Measurements from ENCODE around the gene TMEM156.
"Not testable (repeated sequence)": the region's sequence is repeated elsewhere in the genome, so short reads cannot be mapped to it uniquely, and the experiment has no call there.

The TMEM156 gene

GRCh38 chr4:39043058-39043860 is 11.1 kb upstream of the TMEM156 start:
- no peak for DNase-seq

- DNase-seq = no peak
Observed at GRCh38 chr4:39042366-39042765, 10.2 kb upstream of the TMEM156 start.

DNA sequence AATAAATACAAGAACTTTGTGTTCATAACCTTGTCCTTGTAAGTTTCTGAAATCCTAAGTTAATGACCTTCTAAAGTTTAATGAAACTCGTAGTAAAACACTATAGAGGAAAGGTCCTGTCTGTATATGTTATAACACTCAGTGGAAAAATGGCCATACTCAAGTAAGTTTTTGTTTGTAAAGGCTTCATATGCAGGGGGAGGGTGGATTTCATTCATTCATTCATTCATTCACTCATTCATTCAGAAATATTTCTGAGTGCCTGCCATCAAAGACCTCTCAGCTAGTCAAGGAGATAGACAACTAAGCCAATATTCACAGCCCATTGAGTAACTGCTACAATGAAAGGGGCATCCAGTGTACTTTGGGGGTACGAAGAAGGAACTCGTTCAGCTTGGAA is 6.9 kb upstream of the TMEM156 start:
- no peak for DNase-seq

GRCh38 chr4:39037941-39038340 is 5.7 kb upstream of the TMEM156 start:
- no peak for DNase-seq

GRCh38 chr4:39037491-39037825 is 5.2 kb upstream of the TMEM156 start:
- DNase-seq = no peak

- DNase-seq = no peak
Observed at GRCh38 chr4:39036172-39036571, 4.0 kb upstream of the TMEM156 start.

- not testable (repeated sequence) for DNase-seq
Observed at GRCh38 chr4:39031590-39032020, 604 bp downstream of the TMEM156 start.

GRCh38 chr4:39030725-39031124 is 1.5 kb downstream of the TMEM156 start:
- DNase-seq = no peak

DNA sequence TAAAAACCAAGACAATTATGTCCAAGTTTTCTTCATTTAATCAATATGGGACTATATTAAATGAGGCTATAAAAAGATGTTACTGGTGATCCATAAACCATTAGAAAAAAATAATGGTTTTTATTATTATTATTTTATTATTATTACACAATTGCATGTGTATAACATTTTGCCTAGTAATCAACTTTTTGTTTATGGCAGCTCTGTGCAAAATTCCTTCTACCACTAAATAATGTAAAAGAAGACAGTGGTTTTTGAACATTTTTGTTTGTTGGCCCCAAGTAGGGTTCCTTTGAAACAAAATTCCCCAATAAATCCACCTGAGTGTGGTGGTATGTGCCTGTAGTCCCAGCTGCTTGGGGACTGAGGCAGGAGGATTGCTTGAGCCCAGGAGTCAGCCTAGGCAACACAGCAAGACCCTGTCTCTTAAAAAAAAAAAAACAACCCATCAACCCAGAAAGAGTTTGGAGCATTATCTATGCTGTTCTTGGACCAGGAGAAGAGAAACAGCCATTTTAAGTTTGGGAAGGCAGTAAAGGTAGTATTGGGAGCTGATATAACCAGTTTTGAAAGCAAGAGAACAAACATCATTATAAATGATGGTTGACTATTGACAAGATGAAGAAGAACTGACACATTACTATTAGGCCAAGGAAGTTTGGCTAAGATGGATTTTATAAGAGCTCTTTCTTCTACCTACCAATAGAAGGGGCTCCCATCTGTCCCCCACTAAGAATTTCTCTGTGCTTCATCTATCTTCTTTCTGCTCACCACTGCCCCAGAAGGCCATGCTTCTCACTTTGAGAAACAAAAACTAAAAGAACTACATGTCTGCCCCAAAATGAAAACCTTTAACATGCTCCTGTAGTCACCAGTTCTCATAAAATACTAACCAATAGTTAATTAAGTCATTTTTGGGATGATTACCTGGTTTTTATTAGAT is 2.2 kb downstream of the TMEM156 start:
- no peak for DNase-seq

- DNase-seq = no peak
Observed at GRCh38 chr4:39026096-39026495, 6.1 kb downstream of the TMEM156 start.

GRCh38 chr4:39025552-39026085 is 6.6 kb downstream of the TMEM156 start:
- DNase-seq = no peak

DNA sequence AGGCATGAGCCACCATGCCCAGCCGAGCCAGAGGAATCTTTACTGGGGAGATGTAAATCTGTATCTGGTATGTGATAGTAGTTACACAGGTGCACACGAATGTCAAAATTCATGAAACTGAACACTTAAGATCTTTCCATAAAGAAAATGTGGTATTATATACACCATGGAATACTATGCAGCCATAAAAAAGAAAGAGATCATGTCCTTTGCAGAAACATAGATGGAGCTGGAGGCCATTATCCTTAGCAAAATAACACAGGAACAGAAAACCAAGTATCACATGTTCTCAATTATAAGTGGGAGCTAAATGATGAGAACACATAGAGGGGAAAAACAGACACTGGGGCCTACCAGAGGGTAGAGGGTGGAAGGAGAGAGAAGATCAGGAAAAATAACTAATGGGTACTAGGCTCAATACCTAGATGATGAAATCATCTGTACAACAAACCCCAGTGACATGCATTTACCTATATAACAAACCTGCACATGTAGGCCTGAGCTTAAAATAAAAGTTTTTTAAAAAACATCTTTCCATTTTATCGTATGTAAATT is 7.8 kb downstream of the TMEM156 start:
- DNase-seq = no peak

GRCh38 chr4:39023059-39023458 is 9.2 kb downstream of the TMEM156 start:
- no peak for DNase-seq

DNA sequence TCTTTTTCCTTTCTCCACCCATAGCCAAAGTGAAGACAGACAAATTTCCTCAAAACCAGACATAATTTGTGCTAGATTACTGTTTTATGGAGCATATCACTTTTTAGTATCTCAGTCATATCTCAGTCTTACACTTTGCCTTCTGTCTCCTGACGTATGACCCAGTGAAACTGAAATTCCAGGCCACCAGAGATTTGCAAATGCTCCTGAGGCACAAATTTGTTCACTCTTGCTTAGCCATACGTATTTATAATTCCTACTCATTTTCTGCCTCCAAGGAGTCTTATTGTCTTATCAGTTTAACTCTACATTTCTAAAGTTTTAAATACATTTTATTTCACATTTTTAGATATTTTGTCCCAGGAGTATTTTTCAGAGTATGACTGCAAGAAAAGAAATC is 10.0 kb downstream of the TMEM156 start:
- no peak for DNase-seq

- no peak for DNase-seq
Observed at GRCh38 chr4:39021631-39022030, 10.6 kb downstream of the TMEM156 start.

DNA sequence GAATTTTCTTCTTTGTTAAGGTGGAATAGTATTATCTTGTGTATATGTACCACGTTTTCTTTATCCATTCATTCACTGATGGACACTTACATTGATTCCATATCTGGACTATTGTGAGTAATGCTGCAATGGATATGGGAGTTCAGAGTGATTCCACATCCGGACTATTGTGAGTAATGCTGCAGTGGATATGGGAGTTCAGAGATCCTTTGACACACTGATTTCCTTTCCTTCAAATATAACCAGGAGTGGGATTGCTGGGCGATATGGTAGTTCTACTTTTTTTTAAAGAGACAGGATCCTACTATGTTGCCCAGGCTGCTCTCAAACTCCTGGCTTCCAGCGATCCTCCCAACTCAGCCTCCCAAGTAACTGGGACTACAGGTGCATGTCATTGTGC is 12.1 kb downstream of the TMEM156 start:
- DNase-seq = no peak

- DNase-seq = no peak
Observed at GRCh38 chr4:39014028-39014427, 18.2 kb downstream of the TMEM156 start.

- no peak for DNase-seq
Observed at GRCh38 chr4:39004758-39005157, 27.5 kb downstream of the TMEM156 start.

- DNase-seq = not testable (repeated sequence)
Observed at GRCh38 chr4:39002058-39002457, 30.2 kb downstream of the TMEM156 start.

- no peak for DNase-seq
Observed at GRCh38 chr4:38995660-38996005, 36.6 kb downstream of the TMEM156 start.

GRCh38 chr4:38994135-38994534 is 38.1 kb downstream of the TMEM156 start:
- DNase-seq = no peak

DNA sequence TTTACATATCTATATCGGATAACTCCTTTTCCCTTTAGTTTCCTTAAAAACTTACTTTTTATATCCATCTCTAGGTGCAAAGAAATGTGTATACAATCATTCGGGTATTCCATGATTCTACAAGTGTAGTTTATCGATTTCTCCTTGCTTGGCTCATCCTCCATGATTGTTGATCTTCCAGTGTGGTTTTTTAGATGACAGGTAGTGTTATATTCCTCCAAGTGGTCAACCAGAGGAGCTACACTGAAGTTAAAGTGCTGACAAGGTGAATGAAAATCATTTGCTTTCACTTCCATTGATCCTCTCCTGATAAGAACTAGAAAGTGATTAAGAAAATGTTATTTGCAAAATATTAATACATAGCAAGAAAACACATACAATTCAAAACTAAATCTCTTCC is 38.5 kb downstream of the TMEM156 start:
- no peak for DNase-seq

DNA sequence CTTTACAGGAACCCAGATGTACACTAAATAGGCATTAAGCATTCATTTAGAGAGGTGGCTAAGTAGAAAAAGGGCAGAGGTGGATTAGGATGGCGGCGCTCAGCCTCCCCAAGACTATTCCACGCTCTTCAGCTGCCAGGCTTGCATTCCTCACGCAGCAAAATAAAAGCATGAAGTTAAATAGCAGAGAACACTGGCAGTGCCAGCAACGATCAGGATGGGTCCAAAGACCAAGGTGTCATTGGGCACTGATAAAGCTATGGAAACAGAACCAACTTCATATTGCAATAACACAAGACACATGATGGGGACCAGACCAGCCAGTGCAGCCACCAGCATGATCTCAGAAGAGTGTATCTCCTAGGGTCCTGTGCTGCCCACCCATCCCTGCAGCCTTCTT is 42.0 kb downstream of the TMEM156 start:
- DNase-seq = no peak

- DNase-seq = no peak
Observed at GRCh38 chr4:38989487-38989886, 42.7 kb downstream of the TMEM156 start.
